Activated CD4-positive, alpha-beta T cell treated with anti-CD3 and anti-CD28 coated beads, Interleukin-2, Interleukin-6, amounts not matched to agents 100 ng/mL and 50 ng/mL, durations not matched to agents 16 hours and 8 hours (primary cell): ENCODE data around the gene SLC24A4.

Experiments used
- DNase-seq: peaks from one replicate; pipeline ENCODE4 v3.0.0-alpha.2; 2020

The SLC24A4 gene

GRCh38 chr14:92460541-92460915 is 137.6 kb downstream of the SLC24A4 start:
- no peak for DNase-seq

- peak; percentile 62 for DNase-seq
Measured at GRCh38 chr14:92460916-92461579, 138.1 kb downstream of the SLC24A4 start.

- DNase-seq, result no peak
Measured at GRCh38 chr14:92461891-92462290, 138.9 kb downstream of the SLC24A4 start.

GRCh38 chr14:92462568-92462967 is 139.6 kb downstream of the SLC24A4 start:
- DNase-seq, result no peak

GRCh38 chr14:92463141-92463540 is 140.2 kb downstream of the SLC24A4 start:
- no peak for DNase-seq

GRCh38 chr14:92464156-92464555 is 141.2 kb downstream of the SLC24A4 start:
- no peak for DNase-seq

GRCh38 chr14:92464716-92465115 is 141.8 kb downstream of the SLC24A4 start:
- DNase-seq, result no peak

GRCh38 chr14:92465353-92466055 is 142.5 kb downstream of the SLC24A4 start:
- no peak for DNase-seq

- no peak for DNase-seq
Measured at GRCh38 chr14:92466059-92466458, 143.1 kb downstream of the SLC24A4 start.

- DNase-seq, result no peak
Measured at GRCh38 chr14:92469515-92469914, 146.6 kb downstream of the SLC24A4 start.

- no peak for DNase-seq
Measured at GRCh38 chr14:92470215-92470614, 147.2 kb downstream of the SLC24A4 start.

GRCh38 chr14:92470811-92471210 is 147.8 kb downstream of the SLC24A4 start:
- DNase-seq, result no peak

- DNase-seq, result no peak
Measured at GRCh38 chr14:92471919-92472318, 149.0 kb downstream of the SLC24A4 start.

GRCh38 chr14:92472860-92473259 is 149.9 kb downstream of the SLC24A4 start:
- no peak for DNase-seq

- DNase-seq, result no peak
Measured at GRCh38 chr14:92473261-92473968, 150.4 kb downstream of the SLC24A4 start.

- no peak for DNase-seq
Measured at GRCh38 chr14:92473969-92474535, 151.1 kb downstream of the SLC24A4 start.

GRCh38 chr14:92475037-92475436 is 152.1 kb downstream of the SLC24A4 start:
- no peak for DNase-seq

GRCh38 chr14:92475451-92476187 is 152.7 kb downstream of the SLC24A4 start:
- DNase-seq, result no peak

GRCh38 chr14:92480856-92481255 is 157.9 kb downstream of the SLC24A4 start:
- no peak for DNase-seq

GRCh38 chr14:92481386-92481785 is 158.4 kb downstream of the SLC24A4 start:
- no peak for DNase-seq

GRCh38 chr14:92481811-92482555 is 159.0 kb downstream of the SLC24A4 start:
- DNase-seq, result no peak

GRCh38 chr14:92482621-92483319 is 159.8 kb downstream of the SLC24A4 start:
- DNase-seq, result no peak
